HFFc6 (cell line): Measurements from ENCODE around the gene P2RY8. TPM values are rescaled to one million over a fixed set of nuclear protein-coding genes. Genes with fewer than 3 reads are reported as not detected.

Experiments used
- DNase-seq: peaks from one replicate; pipeline ENCODE4 v3.0.0-alpha.2; 2018
- H3K27ac Mint-ChIP-seq: 2 replicates; pipeline ENCODE4 v1.8.0; 2020; ENCODE audit warnings: mild to moderate bottlenecking, mixed read lengths
- H3K27me3 Mint-ChIP-seq: 2 replicates; pipeline ENCODE4 v1.8.0; 2021; ENCODE audit warnings: mild to moderate bottlenecking, moderate library complexity, mixed read lengths; ENCODE audit not compliant: insufficient read depth
- H3K36me3 Mint-ChIP-seq: 2 replicates; pipeline ENCODE4 v1.8.0; 2021; ENCODE audit warnings: low read depth, mixed read lengths
- H3K4me1 Mint-ChIP-seq: 2 replicates; pipeline ENCODE4 v1.8.0; 2020; ENCODE audit warnings: low read depth, mixed read lengths
- H3K4me3 Mint-ChIP-seq: 2 replicates; pipeline ENCODE4 v1.8.0; 2020; ENCODE audit warnings: mild to moderate bottlenecking, moderate library complexity, mixed read lengths
- H3K9me3 Mint-ChIP-seq: 2 replicates; pipeline ENCODE4 v1.8.0; 2020; ENCODE audit warnings: mild to moderate bottlenecking, mixed read lengths
- CTCF ChIP-seq: fragments of 200-600 bp; sonication (generic); IDR thresholded peaks from 2 replicates; pipeline ENCODE4 v1.5.0; 2021; ENCODE audit warnings: antibody characterized with exemption, mild to moderate bottlenecking
- total RNA-seq, 6 experiments: library from RNA; stranded (reverse); fragmentation: NEBNext Ultra II Directional; extraction: Animal tissue kit (Norgen Biotek cat#: 25700); gene quantifications; 2 replicates in 1 of 6; 3 replicates in 5 of 6; pipeline ENCODE4 v1.2.3, GENCODE V29; 2021

P2RY8 gene
- total RNA-seq, 6 experiments from 2014 or later = not detected

DNA sequence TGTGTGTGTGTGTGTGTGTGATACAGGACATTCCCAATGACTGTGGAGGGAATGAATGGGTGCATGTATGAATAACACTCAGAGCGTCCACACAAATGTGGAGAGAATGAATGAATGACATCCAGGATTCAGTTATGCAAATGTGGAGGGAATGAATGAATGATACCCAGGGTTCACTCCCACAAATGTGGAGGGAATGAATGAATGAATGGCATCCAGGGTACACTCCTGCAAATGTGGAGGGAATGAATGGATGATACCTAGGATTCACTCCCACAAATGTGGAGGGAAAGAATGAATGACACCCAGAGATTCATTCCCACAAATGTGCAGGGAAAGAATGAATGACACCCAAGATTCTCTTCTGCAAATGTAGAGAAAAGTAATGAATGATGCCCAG, 48.2 kb downstream of the P2RY8 start:
- TF ChIP-seq CTCF = no peak
- H3K4me1 Mint-ChIP-seq = peaks cover 7% of the 10 kb centered on the region; the same call in 1 of the 2 replicates
- H3K27ac Mint-ChIP-seq = no peak overlapping the region
- H3K27me3 Mint-ChIP-seq = peaks cover 7% of the 10 kb centered on the region
- H3K36me3 Mint-ChIP-seq = peaks cover 5% of the 10 kb centered on the region
- no peak overlapping the region for H3K4me3 Mint-ChIP-seq
- H3K9me3 Mint-ChIP-seq = peaks cover 30% of the 10 kb centered on the region
- no peak for DNase-seq

- peaks cover 5% of the 10 kb centered on the region for H3K36me3 Mint-ChIP-seq
- H3K27ac Mint-ChIP-seq = no peak overlapping the region
- peaks cover under 1% of the 10 kb centered on the region; the same call in 1 of the 2 replicates for H3K4me1 Mint-ChIP-seq
- DNase-seq = no peak
- no peak overlapping the region for H3K4me3 Mint-ChIP-seq
- no peak for TF ChIP-seq CTCF
- H3K27me3 Mint-ChIP-seq = peaks cover 7% of the 10 kb centered on the region
- H3K9me3 Mint-ChIP-seq = peaks cover 30% of the 10 kb centered on the region
Observed at GRCh38 chrX:1488141-1488540, 48.8 kb downstream of the P2RY8 start.

- Mint-ChIP-seq H3K27ac (no peak overlapping the region), H3K4me1 (no peaks in the 10 kb centered on the region; the same call in 1 of the 2 replicates), H3K27me3 (peaks cover 7% of the 10 kb centered on the region), H3K4me3 (no peak overlapping the region), H3K9me3 (peaks cover 30% of the 10 kb centered on the region), H3K36me3 (peaks cover 5% of the 10 kb centered on the region)
- DNase-seq = no peak
- no peak for TF ChIP-seq CTCF
Observed at GRCh38 chrX:1487401-1487800, 49.6 kb downstream of the P2RY8 start.

- Mint-ChIP-seq H3K27me3 (peaks cover 9% of the 10 kb centered on the region), H3K9me3 (peaks cover 25% of the 10 kb centered on the region), H3K36me3 (peaks cover 5% of the 10 kb centered on the region), H3K4me3 (no peak overlapping the region), H3K27ac (no peak overlapping the region), H3K4me1 (peaks cover 4% of the 10 kb centered on the region)
- no peak for DNase-seq
- no peak for TF ChIP-seq CTCF
Observed at GRCh38 chrX:1486749-1487361, 50.1 kb downstream of the P2RY8 start.

- no peak overlapping the region for H3K27ac Mint-ChIP-seq
- no peak for DNase-seq
- H3K27me3 Mint-ChIP-seq = peaks cover 9% of the 10 kb centered on the region
- peaks cover 5% of the 10 kb centered on the region for H3K36me3 Mint-ChIP-seq
- TF ChIP-seq CTCF = no peak
- no peak overlapping the region; the same call in 1 of the 2 replicates for H3K4me3 Mint-ChIP-seq
- peaks cover 19% of the 10 kb centered on the region for H3K9me3 Mint-ChIP-seq
- H3K4me1 Mint-ChIP-seq = peaks cover 9% of the 10 kb centered on the region
Observed at GRCh38 chrX:1486177-1486576, 50.8 kb downstream of the P2RY8 start.
